SK-N-SH (cell line): ENCODE data around the gene MBD2.

ENCODE experiments used
- CTCF ChIP-seq: fragments of 200-600 bp; sonication (generic); IDR thresholded peaks from 2 replicates; pipeline ENCODE4 v1.6.1; 2017; ENCODE audit warnings: antibody characterized with exemption, mild to moderate bottlenecking, moderate library complexity
- FOXM1 ChIP-seq: IDR thresholded peaks from 2 replicates; pipeline ENCODE4 v1.4.0; 2012; ENCODE audit warnings: low read depth, mild to moderate bottlenecking
- MAX ChIP-seq: IDR thresholded peaks from 2 replicates; pipeline ENCODE4 v1.4.0; 2012; ENCODE audit warnings: low read depth
- MXI1 ChIP-seq: IDR thresholded peaks from 2 replicates; pipeline ENCODE4 v1.6.1; 2012; ENCODE audit warnings: mild to moderate bottlenecking, low read depth, low read length, improper control_type of control experiment
- PBX3 ChIP-seq: IDR thresholded peaks from 2 replicates; pipeline ENCODE4; 2012
- POLR2AphosphoS5 ChIP-seq: IDR thresholded peaks from 2 replicates; pipeline ENCODE4 v1.6.1; 2012; ENCODE audit warnings: low read depth, low read length
- RAD21 ChIP-seq: IDR thresholded peaks from 2 replicates; pipeline ENCODE4 v1.6.1; 2012; ENCODE audit warnings: mild to moderate bottlenecking, low read length
- RFX5 ChIP-seq: IDR thresholded peaks from 2 replicates; pipeline ENCODE4 v1.6.1; 2012; ENCODE audit warnings: mild to moderate bottlenecking, improper control_type of control experiment, low read length
- RXRA ChIP-seq: IDR thresholded peaks from 2 replicates; pipeline ENCODE4 v1.4.0; 2012; ENCODE audit warnings: low read depth, mild to moderate bottlenecking, borderline replicate concordance
- SIN3A ChIP-seq: IDR thresholded peaks from 2 replicates; pipeline ENCODE4 v1.6.1; 2012; ENCODE audit warnings: low read depth, mild to moderate bottlenecking, low read length, moderate library complexity, borderline replicate concordance
- SMC3 ChIP-seq: IDR thresholded peaks from 2 replicates; pipeline ENCODE4 v1.6.1; 2012; ENCODE audit warnings: low read depth, low read length, improper control_type of control experiment
- TAF1 ChIP-seq: IDR thresholded peaks from 2 replicates; pipeline ENCODE4 v1.6.1; 2012; ENCODE audit warnings: low read depth, mild to moderate bottlenecking, low read length, moderate library complexity, borderline replicate concordance

- TF ChIP-seq MAX (no peak), POLR2AphosphoS5 (no peak), SMC3 (no peak), RXRA (no peak), TAF1 (no peak), CTCF (no peak), PBX3 (no peak), MXI1 (no peak), RAD21 (no peak), FOXM1 (no peak), SIN3A (no peak), RFX5 (no peak)
These were observed 6.8 kb downstream of the MBD2 start for GRCh38 chr18:54217624-54218023.
